Measurements from ENCODE around the gene C1orf56.

GRCh38 chr1:151039521-151039920 is 8.0 kb upstream of the C1orf56 start:
- no peak for TF ChIP-seq EP300 (IDR thresholded peaks at IDR 0.05)
- TF ChIP-seq CTCF (IDR thresholded peaks at IDR 0.05) = no peak
- TF ChIP-seq POLR2A (IDR thresholded peaks at IDR 0.05) = no peak
- TF ChIP-seq POLR2AphosphoS5 (IDR thresholded peaks at IDR 0.05) = no peak
